Measurements from ENCODE around the gene TPSAB1. TPM values are rescaled to one million over a fixed set of nuclear protein-coding genes. Genes with fewer than 3 reads are reported as not detected.
"Not testable (repeated sequence)": the region's sequence is repeated elsewhere in the genome, so short reads cannot be mapped to it uniquely, and the experiment has no call there.

Gene TPSAB1
- total RNA-seq, 1 donor from 2014 or later: not detected

- Mint-ChIP-seq H3K36me3 (ENCODE audit: unreplicated experiment) (no peaks in the 10 kb centered on the region), H3K4me3 (ENCODE audit: unreplicated experiment) (no peak within 1 kb of the TSS), H3K4me1 (ENCODE audit: low read depth, unreplicated experiment) (peaks cover 6% of the 10 kb centered on the region), H3K9me3 (ENCODE audit: unreplicated experiment) (peaks cover 21% of the 10 kb centered on the region), H3K27ac (ENCODE audit: unreplicated experiment) (no peak within 1 kb of the TSS), H3K27me3 (ENCODE audit: unreplicated experiment) (peaks cover 21% of the 10 kb centered on the region)
- TF ChIP-seq CTCF (IDR thresholded peaks at IDR 0.05; ENCODE audit: partially characterized antibody, unreplicated experiment): no peak
- DNase-seq: no peak
These were observed 15.5 kb upstream of the TPSAB1 start, which contains the start of gene TPSG1 for GRCh38 chr16:1225051-1225451. Gene TPSG1, minus strand, starts transcription at chr16:1225268. Its CDS starts 16 bp downstream, at chr16:1225252.

GRCh38 chr16:1225728-1226311, 14.7 kb upstream of the TPSAB1 start:
- DNase-seq; H3K4me3 Mint-ChIP-seq (ENCODE audit: unreplicated experiment); H3K27ac Mint-ChIP-seq (ENCODE audit: unreplicated experiment); H3K36me3 Mint-ChIP-seq (ENCODE audit: unreplicated experiment); H3K4me1 Mint-ChIP-seq (ENCODE audit: low read depth, unreplicated experiment): not testable (repeated sequence)
- H3K27me3 Mint-ChIP-seq (ENCODE audit: unreplicated experiment): peaks cover 24% of the 10 kb centered on the region
- H3K9me3 Mint-ChIP-seq (ENCODE audit: unreplicated experiment): peaks cover 21% of the 10 kb centered on the region

- H3K4me3 Mint-ChIP-seq (ENCODE audit: unreplicated experiment); H3K27ac Mint-ChIP-seq (ENCODE audit: unreplicated experiment); H3K36me3 Mint-ChIP-seq (ENCODE audit: unreplicated experiment); H3K4me1 Mint-ChIP-seq (ENCODE audit: low read depth, unreplicated experiment): not testable (repeated sequence)
- Mint-ChIP-seq H3K27me3 (ENCODE audit: unreplicated experiment) (peaks cover 20% of the 10 kb centered on the region), H3K9me3 (ENCODE audit: unreplicated experiment) (peaks cover 17% of the 10 kb centered on the region)
- DNase-seq: peak; percentile 56
These were observed 13.8 kb upstream of the TPSAB1 start for GRCh38 chr16:1226692-1227091.

DNA sequence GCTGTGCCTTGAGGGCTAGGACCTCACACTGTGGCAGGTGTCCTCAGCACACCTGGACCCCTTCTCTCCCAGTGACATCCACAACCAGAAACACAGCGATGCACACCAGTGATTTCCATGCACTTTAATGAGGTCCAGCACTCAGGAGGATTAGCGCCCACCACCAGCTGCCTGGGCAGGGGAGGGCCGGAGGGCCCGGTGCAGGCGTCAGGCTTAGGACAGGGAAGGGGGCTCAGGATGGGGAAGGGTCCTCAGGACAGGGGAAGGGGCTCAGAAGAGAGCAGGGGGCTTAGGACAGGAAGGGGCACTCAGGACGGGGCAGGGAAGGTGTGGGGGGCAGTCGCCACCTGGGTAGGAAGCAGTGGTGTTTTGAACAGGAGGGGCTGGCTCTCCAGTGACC, 12.3 kb upstream of the TPSAB1 start:
- not testable (repeated sequence) for H3K4me3 Mint-ChIP-seq (ENCODE audit: unreplicated experiment); H3K27ac Mint-ChIP-seq (ENCODE audit: unreplicated experiment); H3K4me1 Mint-ChIP-seq (ENCODE audit: low read depth, unreplicated experiment); H3K36me3 Mint-ChIP-seq (ENCODE audit: unreplicated experiment)
- DNase-seq: peak; percentile 19
- Mint-ChIP-seq H3K27me3 (ENCODE audit: unreplicated experiment) (peaks cover 20% of the 10 kb centered on the region), H3K9me3 (ENCODE audit: unreplicated experiment) (peaks cover 17% of the 10 kb centered on the region)

DNA sequence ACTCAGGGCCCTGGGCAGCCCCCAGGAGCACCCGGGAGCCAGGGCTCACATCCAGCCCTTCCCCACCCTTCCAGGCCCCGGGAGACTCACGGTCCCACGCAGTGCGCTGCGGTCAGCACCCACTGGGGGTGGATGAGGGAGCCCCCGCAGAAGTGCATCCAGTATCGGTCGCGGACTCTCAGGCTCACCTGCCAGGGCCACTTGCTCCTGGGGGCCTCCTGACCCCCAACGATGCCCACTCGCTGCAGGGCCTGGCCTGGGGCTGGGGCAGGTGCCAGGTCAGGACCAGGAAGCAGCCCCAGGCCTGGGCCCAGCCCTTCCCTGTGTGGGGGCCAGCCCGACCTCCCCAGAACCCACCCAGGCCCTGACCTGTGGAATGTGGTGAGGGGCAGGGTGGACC, 11.0 kb upstream of the TPSAB1 start:
- H3K36me3 Mint-ChIP-seq (ENCODE audit: unreplicated experiment); H3K4me3 Mint-ChIP-seq (ENCODE audit: unreplicated experiment); H3K27ac Mint-ChIP-seq (ENCODE audit: unreplicated experiment); H3K4me1 Mint-ChIP-seq (ENCODE audit: low read depth, unreplicated experiment): not testable (repeated sequence)
- DNase-seq: peak; percentile 3
- Mint-ChIP-seq H3K27me3 (ENCODE audit: unreplicated experiment) (peaks cover 16% of the 10 kb centered on the region), H3K9me3 (ENCODE audit: unreplicated experiment) (peaks cover 12% of the 10 kb centered on the region)

DNA sequence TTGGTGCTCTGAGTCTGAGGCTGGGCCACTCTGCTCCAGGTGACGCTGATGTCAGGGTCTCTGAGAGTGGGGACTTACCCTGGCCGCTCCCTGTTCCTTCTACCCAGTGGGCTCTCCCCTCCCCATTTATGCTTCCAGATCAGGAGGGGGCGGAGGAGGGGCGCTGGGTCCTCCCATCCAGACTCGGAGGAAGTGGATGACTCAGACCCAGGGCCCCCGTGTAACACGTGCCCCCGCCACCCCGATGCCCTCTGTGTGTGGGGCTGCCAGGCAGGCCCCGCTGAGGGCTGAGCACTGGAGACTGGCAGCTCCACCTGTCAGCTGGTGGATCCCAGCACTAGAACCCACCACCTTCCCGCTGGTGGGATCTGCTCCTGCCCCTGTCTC, 10.4 kb upstream of the TPSAB1 start, which contains the start of gene TPSB2:
TSS of gene TPSB2 (minus strand) at position 101 of the 387 bp plus-strand sequence. CDS start 233 bp downstream, outside the sequence.
- H3K27ac Mint-ChIP-seq (ENCODE audit: unreplicated experiment); H3K4me3 Mint-ChIP-seq (ENCODE audit: unreplicated experiment); H3K4me1 Mint-ChIP-seq (ENCODE audit: low read depth, unreplicated experiment); H3K36me3 Mint-ChIP-seq (ENCODE audit: unreplicated experiment); DNase-seq: not testable (repeated sequence)
- Mint-ChIP-seq H3K9me3 (ENCODE audit: unreplicated experiment) (peaks cover 12% of the 10 kb centered on the region), H3K27me3 (ENCODE audit: unreplicated experiment) (peaks cover 16% of the 10 kb centered on the region)

DNA sequence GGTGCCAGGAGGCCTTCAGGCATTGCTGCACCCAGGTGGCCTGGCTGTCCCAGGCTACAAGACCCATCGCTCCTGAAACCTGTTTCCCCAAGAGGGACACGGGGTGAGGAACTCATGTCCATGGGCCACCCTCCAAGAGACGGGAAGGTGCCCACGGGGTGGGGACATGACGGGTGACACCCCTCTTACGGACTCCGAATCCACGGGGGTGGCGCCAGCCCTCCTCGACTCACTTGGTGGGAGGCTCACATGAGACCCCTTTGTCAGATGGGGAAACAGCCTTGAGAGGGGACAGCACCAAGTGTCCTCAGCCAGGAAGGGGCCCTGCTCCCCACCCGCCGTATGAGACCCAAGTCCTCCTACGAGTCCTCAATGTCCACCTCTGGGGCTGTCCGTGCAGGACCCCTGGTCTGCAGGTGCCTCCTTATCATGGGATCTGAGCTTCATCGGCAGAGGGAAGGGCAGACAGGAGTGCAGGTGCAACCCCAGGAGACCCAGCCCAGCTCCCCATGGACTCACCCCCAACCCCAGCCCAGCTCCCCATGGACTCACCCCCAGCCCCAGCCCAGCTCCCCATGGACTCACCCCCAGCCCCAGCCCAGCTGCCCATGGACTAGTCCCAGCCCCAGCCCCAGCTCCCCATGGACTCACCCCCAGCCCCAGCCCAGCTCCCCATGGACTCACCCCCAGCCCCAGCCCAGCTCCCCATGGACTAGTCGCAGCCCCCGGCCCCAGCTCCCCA, 9.9 kb upstream of the TPSAB1 start:
- not testable (repeated sequence) for H3K4me1 Mint-ChIP-seq (ENCODE audit: low read depth, unreplicated experiment); H3K4me3 Mint-ChIP-seq (ENCODE audit: unreplicated experiment); H3K27ac Mint-ChIP-seq (ENCODE audit: unreplicated experiment); H3K9me3 Mint-ChIP-seq (ENCODE audit: unreplicated experiment); H3K36me3 Mint-ChIP-seq (ENCODE audit: unreplicated experiment)
- peak; percentile 12 for DNase-seq
- peaks cover 11% of the 10 kb centered on the region for H3K27me3 Mint-ChIP-seq (ENCODE audit: unreplicated experiment)

DNA sequence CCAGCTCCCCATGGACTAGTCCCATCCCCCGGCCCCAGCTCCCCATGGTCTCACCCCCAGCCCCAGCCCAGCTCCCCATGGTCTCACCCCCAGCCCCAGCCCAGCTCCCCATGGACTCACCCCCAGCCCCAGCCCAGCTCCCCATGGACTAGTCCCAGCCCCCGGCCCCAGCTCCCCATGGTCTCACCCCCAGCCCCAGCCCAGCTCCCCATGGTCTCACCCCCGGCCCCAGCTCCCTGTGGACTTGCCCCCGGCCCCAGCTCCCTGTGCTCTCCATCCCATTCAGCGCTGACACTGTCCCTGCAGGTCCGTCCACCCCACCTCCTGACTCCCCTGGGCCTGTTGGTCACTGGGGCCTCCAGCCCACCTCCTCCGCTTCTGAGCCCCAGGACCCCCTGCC, 9.2 kb upstream of the TPSAB1 start:
- H3K27ac Mint-ChIP-seq (ENCODE audit: unreplicated experiment); H3K4me3 Mint-ChIP-seq (ENCODE audit: unreplicated experiment); H3K9me3 Mint-ChIP-seq (ENCODE audit: unreplicated experiment); H3K36me3 Mint-ChIP-seq (ENCODE audit: unreplicated experiment); H3K4me1 Mint-ChIP-seq (ENCODE audit: low read depth, unreplicated experiment): not testable (repeated sequence)
- peaks cover 11% of the 10 kb centered on the region for H3K27me3 Mint-ChIP-seq (ENCODE audit: unreplicated experiment)
- peak; percentile 14 for DNase-seq

DNA sequence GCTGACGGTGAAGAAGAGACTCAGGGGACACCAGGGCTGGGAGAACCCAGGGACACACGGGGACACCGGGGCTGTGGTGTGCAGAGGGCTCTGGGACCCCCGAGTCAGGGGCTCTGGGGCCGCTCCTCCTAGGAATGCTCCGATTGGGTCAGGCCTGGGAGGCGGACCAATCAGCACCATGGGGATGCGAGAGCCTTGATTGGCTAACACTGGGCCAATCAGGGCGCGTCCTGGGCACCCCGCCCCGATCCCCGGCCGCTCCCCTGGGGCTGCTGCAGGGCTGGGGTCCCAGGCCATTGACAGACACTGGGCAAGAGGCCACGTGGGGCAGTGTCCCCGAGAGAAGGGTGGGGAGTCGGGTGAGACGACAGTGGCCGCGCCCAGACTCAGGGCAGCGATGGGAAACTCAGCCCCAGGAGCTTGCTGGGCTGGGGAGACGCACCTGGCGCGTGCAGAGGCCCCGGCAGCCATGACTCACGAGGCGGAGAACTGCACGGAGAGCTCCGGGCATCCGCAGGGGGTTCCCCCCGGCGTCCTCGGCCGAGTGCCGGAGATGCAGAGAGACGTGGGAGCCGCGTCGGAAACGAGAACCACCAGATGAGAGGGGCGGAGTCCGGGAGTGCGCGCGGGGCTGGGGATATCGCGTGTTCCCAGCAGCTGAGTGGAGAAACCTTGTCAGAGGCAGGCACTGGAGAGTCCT, 8.3 kb upstream of the TPSAB1 start:
- H3K4me1 Mint-ChIP-seq (ENCODE audit: low read depth, unreplicated experiment); H3K36me3 Mint-ChIP-seq (ENCODE audit: unreplicated experiment); H3K9me3 Mint-ChIP-seq (ENCODE audit: unreplicated experiment); H3K27ac Mint-ChIP-seq (ENCODE audit: unreplicated experiment); H3K27me3 Mint-ChIP-seq (ENCODE audit: unreplicated experiment); DNase-seq; H3K4me3 Mint-ChIP-seq (ENCODE audit: unreplicated experiment): not testable (repeated sequence)

- not testable (repeated sequence) for H3K36me3 Mint-ChIP-seq (ENCODE audit: unreplicated experiment); H3K27me3 Mint-ChIP-seq (ENCODE audit: unreplicated experiment); H3K4me1 Mint-ChIP-seq (ENCODE audit: low read depth, unreplicated experiment); H3K4me3 Mint-ChIP-seq (ENCODE audit: unreplicated experiment); H3K27ac Mint-ChIP-seq (ENCODE audit: unreplicated experiment); H3K9me3 Mint-ChIP-seq (ENCODE audit: unreplicated experiment); DNase-seq
These were observed 3.8 kb upstream of the TPSAB1 start for GRCh38 chr16:1236659-1237058.
